ENCODE measurements around the gene NPPA.

NPPA gene

GRCh38 chr1:11855430-11855829 is 7.8 kb upstream of the NPPA start:
- Mint-ChIP-seq H3K4me3 (no peak overlapping the region), H3K4me1 (peaks cover 3% of the 10 kb centered on the region), H3K36me3 (ENCODE audit: low read depth) (no peaks in the 10 kb centered on the region), H3K27me3 (ENCODE audit: low read depth) (peaks cover 60% of the 10 kb centered on the region), H3K27ac (no peak overlapping the region), H3K9me3 (no peaks in the 10 kb centered on the region)
- no peak for TF ChIP-seq CTCF (IDR thresholded peaks at IDR 0.05; ENCODE audit: unreplicated experiment in 3 of 3)

- TF ChIP-seq CTCF (IDR thresholded peaks at IDR 0.05; ENCODE audit: unreplicated experiment in 3 of 3), result no peak
- Mint-ChIP-seq H3K4me1 (peaks cover 3% of the 10 kb centered on the region), H3K27me3 (ENCODE audit: low read depth) (peaks cover 52% of the 10 kb centered on the region), H3K27ac (no peak overlapping the region), H3K9me3 (no peaks in the 10 kb centered on the region), H3K36me3 (ENCODE audit: low read depth) (no peaks in the 10 kb centered on the region), H3K4me3 (no peak overlapping the region)
These were observed 6.9 kb upstream of the NPPA start for GRCh38 chr1:11854519-11854918.

GRCh38 chr1:11851180-11851579 is 3.6 kb upstream of the NPPA start:
- no peak for TF ChIP-seq CTCF (IDR thresholded peaks at IDR 0.05; ENCODE audit: unreplicated experiment in 3 of 3)
- Mint-ChIP-seq H3K27me3 (ENCODE audit: low read depth) (peaks cover 18% of the 10 kb centered on the region), H3K27ac (no peak overlapping the region)

GRCh38 chr1:11850156-11850555 is 2.6 kb upstream of the NPPA start:
- no peaks in the 10 kb centered on the region for H3K9me3 Mint-ChIP-seq
- no peak overlapping the region for H3K4me3 Mint-ChIP-seq
- H3K36me3 Mint-ChIP-seq (ENCODE audit: low read depth), result peaks cover 16% of the 10 kb centered on the region
- peaks cover 16% of the 10 kb centered on the region for H3K27me3 Mint-ChIP-seq (ENCODE audit: low read depth)
- no peak for TF ChIP-seq CTCF (IDR thresholded peaks at IDR 0.05; ENCODE audit: unreplicated experiment in 3 of 3)
- H3K4me1 Mint-ChIP-seq, result peaks cover 23% of the 10 kb centered on the region
- no peak overlapping the region for H3K27ac Mint-ChIP-seq

More at GRCh38 chr1:11851180-11851579, 3.6 kb upstream of the NPPA start:
- no peak overlapping the region for H3K4me3 Mint-ChIP-seq
- H3K4me1 Mint-ChIP-seq, result peaks cover 17% of the 10 kb centered on the region
- H3K9me3 Mint-ChIP-seq, result no peaks in the 10 kb centered on the region
- peaks cover 9% of the 10 kb centered on the region for H3K36me3 Mint-ChIP-seq (ENCODE audit: low read depth)

- H3K4me1 Mint-ChIP-seq, result peaks cover 23% of the 10 kb centered on the region
- peaks cover 4% of the 10 kb centered on the region for H3K27me3 Mint-ChIP-seq (ENCODE audit: low read depth)
- H3K9me3 Mint-ChIP-seq, result no peaks in the 10 kb centered on the region
- no peak overlapping the region for H3K27ac Mint-ChIP-seq
- no peak for TF ChIP-seq CTCF (IDR thresholded peaks at IDR 0.05; ENCODE audit: unreplicated experiment in 3 of 3)
- H3K36me3 Mint-ChIP-seq (ENCODE audit: low read depth), result peaks cover 28% of the 10 kb centered on the region
- no peak overlapping the region for H3K4me3 Mint-ChIP-seq
These were observed 754 bp upstream of the NPPA start for GRCh38 chr1:11848373-11848700.

- Mint-ChIP-seq H3K36me3 (ENCODE audit: low read depth) (peaks cover 49% of the 10 kb centered on the region), H3K27me3 (ENCODE audit: low read depth) (no peaks in the 10 kb centered on the region), H3K4me3 (no peak overlapping the region), H3K4me1 (peaks cover 33% of the 10 kb centered on the region), H3K27ac (no peak overlapping the region), H3K9me3 (no peaks in the 10 kb centered on the region)
- TF ChIP-seq CTCF (IDR thresholded peaks at IDR 0.05; ENCODE audit: unreplicated experiment in 3 of 3), result no peak
These were observed 1.8 kb downstream of the NPPA start for GRCh38 chr1:11845641-11846335.
